GM19463 (cell line): Measurements from ENCODE around the gene SLC12A8.

Source experiments
- ATAC-seq: cut with Tn5 transposase; IDR thresholded peaks from one replicate; pipeline ENCODE4 v1.9.1; 2021; ENCODE audit warnings: mild to moderate bottlenecking, moderate library complexity; ENCODE audit not compliant: unreplicated experiment

Gene SLC12A8

GRCh38 chr3:125187599-125187910 is 25.0 kb downstream of the SLC12A8 start:
- ATAC-seq = no peak

- no peak for ATAC-seq
Measured at GRCh38 chr3:125186800-125187598, 25.5 kb downstream of the SLC12A8 start.

GRCh38 chr3:125186261-125186787 is 26.2 kb downstream of the SLC12A8 start:
- ATAC-seq = no peak

GRCh38 chr3:125185805-125186204 is 26.7 kb downstream of the SLC12A8 start:
- no peak for ATAC-seq

- ATAC-seq = no peak
Measured at GRCh38 chr3:125179884-125180240, 32.7 kb downstream of the SLC12A8 start.

- ATAC-seq = no peak
Measured at GRCh38 chr3:125179143-125179883, 33.2 kb downstream of the SLC12A8 start.

- ATAC-seq = no peak
Measured at GRCh38 chr3:125177746-125178145, 34.8 kb downstream of the SLC12A8 start.

- ATAC-seq = no peak
Measured at GRCh38 chr3:125175295-125176078, 37.1 kb downstream of the SLC12A8 start.

GRCh38 chr3:125172346-125172745 is 40.2 kb downstream of the SLC12A8 start:
- ATAC-seq = no peak

GRCh38 chr3:125168711-125169393 is 43.7 kb downstream of the SLC12A8 start:
- no peak for ATAC-seq

- no peak for ATAC-seq
Measured at GRCh38 chr3:125166599-125167136, 45.9 kb downstream of the SLC12A8 start.

GRCh38 chr3:125165948-125166553 is 46.5 kb downstream of the SLC12A8 start:
- no peak for ATAC-seq

- ATAC-seq = no peak
Measured at GRCh38 chr3:125165189-125165947, 47.2 kb downstream of the SLC12A8 start.

GRCh38 chr3:125163739-125164601 is 48.6 kb downstream of the SLC12A8 start:
- ATAC-seq = no peak

- ATAC-seq = no peak
Measured at GRCh38 chr3:125161607-125162219, 50.8 kb downstream of the SLC12A8 start.

- no peak for ATAC-seq
Measured at GRCh38 chr3:125160606-125161371, 51.8 kb downstream of the SLC12A8 start.

- ATAC-seq = no peak
Measured at GRCh38 chr3:125157183-125157582, 55.4 kb downstream of the SLC12A8 start.
